H9 (cell line): ENCODE data around the gene ANAPC13. TPM values are rescaled to one million over a fixed set of nuclear protein-coding genes. Genes with fewer than 3 reads are reported as not detected.
A peak's percentile ranks its signal among the peaks of the same experiment; 100 is the strongest.

Experiments used
- DNase-seq: peaks from one replicate; pipeline ENCODE4 v3.0.0-alpha.2; 2017
- H2AFZ ChIP-seq: one replicate; pipeline ENCODE4 v1.6.1; 2013; ENCODE audit warnings: mild to moderate bottlenecking, low read length, control low read depth, moderate library complexity
- H2AK5ac ChIP-seq: 2 replicates; pipeline ENCODE4 v1.6.1; 2013; ENCODE audit warnings: low read length, control low read depth, mixed read lengths; ENCODE audit not compliant: insufficient read length
- H2BK120ac ChIP-seq: one replicate; pipeline ENCODE4 v1.6.1; 2013; ENCODE audit warnings: low read depth, mild to moderate bottlenecking, low read length, control low read depth, inconsistent platforms; ENCODE audit not compliant: poor library complexity, severe bottlenecking
- H2BK12ac ChIP-seq: 2 replicates; pipeline ENCODE4 v1.6.1; 2013; ENCODE audit warnings: low read length, control low read depth, mixed read lengths, low read depth; ENCODE audit not compliant: insufficient read length
- H2BK15ac ChIP-seq: 2 replicates; pipeline ENCODE4 v1.6.1; 2013; ENCODE audit warnings: low read depth, low read length, control low read depth
- H2BK20ac ChIP-seq: one replicate; pipeline ENCODE4 v1.6.1; 2013; ENCODE audit warnings: low read depth, mild to moderate bottlenecking, low read length, control low read depth, inconsistent platforms; ENCODE audit not compliant: poor library complexity, severe bottlenecking
- H2BK5ac ChIP-seq: 2 replicates; pipeline ENCODE4 v1.6.1; 2013; ENCODE audit warnings: low read length, control low read depth, mixed read lengths; ENCODE audit not compliant: insufficient read length
- H3K14ac ChIP-seq: 2 replicates; pipeline ENCODE4 v1.6.1; 2013; ENCODE audit warnings: low read length, control low read depth; ENCODE audit not compliant: insufficient read depth
- H3K18ac ChIP-seq: 2 replicates; pipeline ENCODE4 v1.6.1; 2013; ENCODE audit warnings: low read depth, mild to moderate bottlenecking, mixed read lengths, low read length, control low read depth; ENCODE audit not compliant: insufficient read length
- H3K23ac ChIP-seq: 2 replicates; pipeline ENCODE4 v1.6.1; 2013; ENCODE audit warnings: low read length, control low read depth, mixed read lengths, low read depth; ENCODE audit not compliant: insufficient read length
- H3K23me2 ChIP-seq: 2 replicates; pipeline ENCODE4 v1.6.1; 2013; ENCODE audit warnings: low read depth, mild to moderate bottlenecking, mixed read lengths, low read length, control low read depth; ENCODE audit not compliant: insufficient read length, poor library complexity, severe bottlenecking
- H3K27ac ChIP-seq: 2 replicates; pipeline ENCODE4 v1.5.1; 2013; ENCODE audit warnings: low read length, control low read depth, mixed read lengths, low read depth; ENCODE audit not compliant: insufficient read length
- H3K27me3 ChIP-seq: 2 replicates; pipeline ENCODE4 v1.6.1; 2013; ENCODE audit warnings: low read length, control low read depth, inconsistent platforms; ENCODE audit not compliant: insufficient read depth
- H3K4ac ChIP-seq: 2 replicates; pipeline ENCODE4 v1.6.1; 2013; ENCODE audit warnings: low read depth, mild to moderate bottlenecking, control low read depth, inconsistent platforms, low read length, moderate library complexity
- H3K4me1 ChIP-seq: 2 replicates; pipeline ENCODE4 v1.6.1; 2013; ENCODE audit warnings: low read length, control low read depth, inconsistent platforms; ENCODE audit not compliant: insufficient read depth
- H3K4me2 ChIP-seq: 2 replicates; pipeline ENCODE4 v1.6.1; 2013; ENCODE audit warnings: low read length, control low read depth, mixed read lengths; ENCODE audit not compliant: insufficient read length, insufficient read depth
- H3K56ac ChIP-seq: 2 replicates; pipeline ENCODE4 v1.6.1; 2013; ENCODE audit warnings: low read depth, mild to moderate bottlenecking, mixed read lengths, low read length, control low read depth; ENCODE audit not compliant: insufficient read length
- H3K79me1 ChIP-seq: 2 replicates; pipeline ENCODE4 v1.6.1; 2013; ENCODE audit warnings: low read depth, mild to moderate bottlenecking, moderate library complexity, low read length, control low read depth, inconsistent platforms; ENCODE audit not compliant: insufficient read depth, poor library complexity, severe bottlenecking
- H3K79me2 ChIP-seq: 2 replicates; pipeline ENCODE4 v1.6.1; 2013; ENCODE audit warnings: low read length, control low read depth, inconsistent platforms; ENCODE audit not compliant: insufficient read depth
- H3K9ac ChIP-seq: 2 replicates; pipeline ENCODE4 v1.6.1; 2013; ENCODE audit warnings: low read length, control low read depth, mixed read lengths; ENCODE audit not compliant: insufficient read length; ENCODE audit errors: extremely low read depth
- H3K9me3 ChIP-seq: one replicate; pipeline ENCODE4 v1.6.1; 2013; ENCODE audit warnings: low read depth, low read length, inconsistent platforms; ENCODE audit not compliant: control insufficient read depth
- H3T11ph ChIP-seq: one replicate; pipeline ENCODE4 v1.6.1; 2013; ENCODE audit warnings: mild to moderate bottlenecking, low read length, control low read depth, inconsistent platforms
- H4K20me1 ChIP-seq: one replicate; pipeline ENCODE4 v1.6.1; 2013; ENCODE audit not compliant: control insufficient read depth, insufficient read length, insufficient read depth
- H4K5ac ChIP-seq: 2 replicates; pipeline ENCODE4 v1.6.1; 2013; ENCODE audit warnings: low read depth, mild to moderate bottlenecking, mixed read lengths, low read length, control low read depth; ENCODE audit not compliant: insufficient read length
- H4K8ac ChIP-seq: replicated peaks from 2 replicates; pipeline ENCODE4 v1.6.1; 2013; ENCODE audit warnings: low read length, control low read depth, mixed read lengths, low read depth; ENCODE audit not compliant: insufficient read length
- H4K91ac ChIP-seq: 2 replicates; pipeline ENCODE4 v1.6.1; 2013; ENCODE audit warnings: low read depth, mild to moderate bottlenecking, moderate library complexity, mixed read lengths, low read length, control low read depth; ENCODE audit not compliant: insufficient read length
- H3K27ac Mint-ChIP-seq, 3 experiments: 2 replicates in 2 of 3; 3 replicates in 1 of 3; pipeline ENCODE4 v1.8.0; 2020 to 2021; ENCODE audit warnings: mixed read lengths in 3 of 3, mild to moderate bottlenecking in 1 of 3, moderate library complexity in 1 of 3
- H3K27me3 Mint-ChIP-seq: 2 replicates; pipeline ENCODE4 v1.8.0; 2021; ENCODE audit warnings: low read depth, mild to moderate bottlenecking, moderate library complexity, mixed read lengths
- H3K36me3 Mint-ChIP-seq, 3 experiments: 2 replicates in 2 of 3; 3 replicates in 1 of 3; pipeline ENCODE4 v1.8.0; 2020 to 2021; ENCODE audit warnings: low read depth in 3 of 3, mixed read lengths in 3 of 3; ENCODE audit not compliant: insufficient read depth in 1 of 3
- H3K4me1 Mint-ChIP-seq, 2 experiments: 2 replicates each; pipeline ENCODE4 v1.8.0; 2020; ENCODE audit warnings: mixed read lengths in 2 of 2
- H3K4me3 Mint-ChIP-seq, 2 experiments: 2 replicates in 1 of 2; 3 replicates in 1 of 2; pipeline ENCODE4 v1.8.0; 2020 to 2021; ENCODE audit warnings: mild to moderate bottlenecking in 2 of 2, mixed read lengths in 2 of 2, moderate library complexity in 1 of 2
- H3K9me3 Mint-ChIP-seq, 2 experiments: 2 replicates in 1 of 2; 3 replicates in 1 of 2; pipeline ENCODE4 v1.8.0; 2020; ENCODE audit warnings: mild to moderate bottlenecking in 2 of 2, mixed read lengths in 2 of 2, moderate library complexity in 1 of 2
- WGBS: extraction: QIAGEN DNeasy Blood & Tissue Kit; methylation state at CpG from one replicate; pipeline ENCODE4 v1.1.7; 2013; ENCODE audit warnings: missing lambda C conversion rate, low lambda C conversion rate, mixed read lengths; ENCODE audit not compliant: insufficient read length; ENCODE audit errors: extremely low coverage; 5-methylcytosine and 5-hydroxymethylcytosine counted together
- total RNA-seq: library from RNA; stranded (reverse); gene quantifications from 2 replicates; pipeline ENCODE4 v1.2.1, GENCODE V29; 2021
- TF ChIP-seq, protein P1 (sequence below): fragments of 200-600 bp; sonication (generic); conservative IDR thresholded peaks from 3 replicates; pipeline ENCODE4 v1.8.0; 2021; ENCODE audit warnings: antibody characterized with exemption, mild to moderate bottlenecking

The ANAPC13 gene
- total RNA-seq, 1 experiment from 2014 or later = 42.8 TPM

- no peak overlapping the region for H4K8ac ChIP-seq
- H3K4me2 ChIP-seq = no peak overlapping the region
- no peak overlapping the region for H2BK5ac ChIP-seq
- no peak overlapping the region for H3K9ac ChIP-seq
- H3K4me1 ChIP-seq = no peaks in the 10 kb centered on the region
- Mint-ChIP-seq H3K27ac (peak overlapping the region in 1 of 3 experiments; percentile 8; a peak in 1 of 7 replicates), H3K4me1 (peaks cover 18% of the 10 kb centered on the region in 2 experiments), H3K9me3 (no peaks in the 10 kb centered on the region), H3K4me3 (no peak overlapping the region), H3K36me3 (no peaks in the 10 kb centered on the region), H3K27me3 (peaks cover 10% of the 10 kb centered on the region)
- H2AK5ac ChIP-seq = no peak overlapping the region
- H3K79me1 ChIP-seq = no peaks in the 10 kb centered on the region
- no CpG with 5 or more reads among the region's 9 CpGs for WGBS
- no peak overlapping the region for H3K14ac ChIP-seq
- no peak overlapping the region for H3K23ac ChIP-seq
- H3K79me2 ChIP-seq = no peaks in the 10 kb centered on the region
- H3K56ac ChIP-seq = no peak overlapping the region
- no peak overlapping the region for H4K91ac ChIP-seq
- H2BK20ac ChIP-seq = no peak overlapping the region
- no peaks in the 10 kb centered on the region for H3K23me2 ChIP-seq
- no peak overlapping the region for H3T11ph ChIP-seq
- H3K9me3 ChIP-seq = no peaks in the 10 kb centered on the region
- no peak overlapping the region for H2BK15ac ChIP-seq
- H3K4ac ChIP-seq = no peak overlapping the region
- no peak overlapping the region for H2AFZ ChIP-seq
- H2BK12ac ChIP-seq = no peak overlapping the region
- TF ChIP-seq, protein P1, sequence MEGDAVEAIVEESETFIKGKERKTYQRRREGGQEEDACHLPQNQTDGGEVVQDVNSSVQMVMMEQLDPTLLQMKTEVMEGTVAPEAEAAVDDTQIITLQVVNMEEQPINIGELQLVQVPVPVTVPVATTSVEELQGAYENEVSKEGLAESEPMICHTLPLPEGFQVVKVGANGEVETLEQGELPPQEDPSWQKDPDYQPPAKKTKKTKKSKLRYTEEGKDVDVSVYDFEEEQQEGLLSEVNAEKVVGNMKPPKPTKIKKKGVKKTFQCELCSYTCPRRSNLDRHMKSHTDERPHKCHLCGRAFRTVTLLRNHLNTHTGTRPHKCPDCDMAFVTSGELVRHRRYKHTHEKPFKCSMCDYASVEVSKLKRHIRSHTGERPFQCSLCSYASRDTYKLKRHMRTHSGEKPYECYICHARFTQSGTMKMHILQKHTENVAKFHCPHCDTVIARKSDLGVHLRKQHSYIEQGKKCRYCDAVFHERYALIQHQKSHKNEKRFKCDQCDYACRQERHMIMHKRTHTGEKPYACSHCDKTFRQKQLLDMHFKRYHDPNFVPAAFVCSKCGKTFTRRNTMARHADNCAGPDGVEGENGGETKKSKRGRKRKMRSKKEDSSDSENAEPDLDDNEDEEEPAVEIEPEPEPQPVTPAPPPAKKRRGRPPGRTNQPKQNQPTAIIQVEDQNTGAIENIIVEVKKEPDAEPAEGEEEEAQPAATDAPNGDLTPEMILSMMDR = no peak
- no peak overlapping the region for H4K5ac ChIP-seq
- DNase-seq = no peak
- H3K27me3 ChIP-seq = no peaks in the 10 kb centered on the region
- no peaks in the 10 kb centered on the region for H4K20me1 ChIP-seq
- no peak overlapping the region for H3K27ac ChIP-seq
- H3K18ac ChIP-seq = no peak overlapping the region
- H2BK120ac ChIP-seq = no peak overlapping the region
Observed at GRCh38 chr3:134457376-134458074, 28.3 kb downstream of the ANAPC13 start.
